SK-N-SH (cell line): ENCODE measurements around the gene SUGP2. TPM values are rescaled to one million over a fixed set of nuclear protein-coding genes. Genes with fewer than 3 reads are reported as not detected.

Experiments
- CTCF ChIA-PET: fragments of 300-600, 350-600 bp; formaldehyde crosslinking; extraction: SDS; loops from one replicate; lab custom pipeline; 2021; lab: Yijun Ruan, JAX
- POLR2A ChIA-PET: fragments of 350-600 bp; sonication (Branson Sonifier 250); formaldehyde crosslinking; extraction: SDS; loops from one replicate; lab custom pipeline; 2020; ENCODE audit warnings: antibody characterized with exemption, inconsistent platforms; lab: Yijun Ruan, JAX
- DNase-seq: peaks from one replicate; pipeline ENCODE4 v3.0.0; 2012
- H2AFZ ChIP-seq: fragments of 200-600 bp; sonication (generic); 2 replicates; pipeline ENCODE4 v1.8.1; 2016; ENCODE audit warnings: antibody characterized with exemption, mild to moderate bottlenecking, low read depth
- H3F3A ChIP-seq: fragments of 200-600 bp; sonication (generic); replicated peaks from 2 replicates; pipeline ENCODE3; 2016; ENCODE audit warnings: antibody characterized with exemption, mild to moderate bottlenecking; ENCODE audit not compliant: insufficient read depth
- H3K27ac ChIP-seq, 2 experiments: fragments of 200-500 bp in 1 of 2; fragments of 200-600 bp in 1 of 2; sonication (Bioruptor generic) in 1 of 2; sonication (generic), shearing (Covaris generic) in 1 of 2; 2 replicates each; pipeline versions ENCODE4 v1.5.1 to v1.6.1; 2014 to 2016; ENCODE audit warnings: low read depth in 2 of 2, inconsistent platforms in 1 of 2, low read length in 1 of 2, mild to moderate bottlenecking in 1 of 2, mixed read lengths in 1 of 2
- H3K27me3 ChIP-seq: fragments of 200-600 bp; sonication (generic), shearing (Covaris generic); 2 replicates; pipeline ENCODE4 v1.6.1; 2016; ENCODE audit warnings: mixed run types; ENCODE audit not compliant: insufficient read depth
- H3K36me3 ChIP-seq, 2 experiments: fragments of 200-500 bp in 1 of 2; fragments of 200-600 bp in 1 of 2; sonication (Bioruptor generic) in 1 of 2; sonication (generic) in 1 of 2; replicated peaks in 1 of 2; 2 replicates each; pipeline versions ENCODE3 to v1.5.1; 2014 to 2016; ENCODE audit warnings: low read length in 1 of 2, mild to moderate bottlenecking in 1 of 2; ENCODE audit not compliant: insufficient read depth in 2 of 2, control insufficient read depth in 1 of 2
- H3K4me1 ChIP-seq, 2 experiments: fragments of 200-500 bp in 1 of 2; fragments of 200-600 bp in 1 of 2; sonication (Bioruptor generic) in 1 of 2; sonication (generic), shearing (Covaris generic) in 1 of 2; 2 replicates each; pipeline versions ENCODE4 v1.5.1 to v1.6.1; 2014 to 2016; ENCODE audit warnings: low read depth in 1 of 2, low read length in 1 of 2, mixed run types in 1 of 2; ENCODE audit not compliant: insufficient read depth in 2 of 2, control insufficient read depth in 1 of 2
- H3K4me2 ChIP-seq: fragments of 200-600 bp; sonication (generic), shearing (Covaris generic); 2 replicates; pipeline ENCODE4 v1.6.1; 2017; ENCODE audit warnings: mixed run types
- H3K4me3 ChIP-seq, 2 experiments: fragments of 200-500 bp in 1 of 2; fragments of 200-600 bp in 1 of 2; sonication (Bioruptor generic) in 1 of 2; sonication (generic), shearing (Covaris generic) in 1 of 2; 2 replicates each; pipeline versions ENCODE4 v1.5.1 to v1.8.1; 2014 to 2016; ENCODE audit warnings: low read depth in 2 of 2, inconsistent platforms in 1 of 2, low read length in 1 of 2, mild to moderate bottlenecking in 1 of 2, mixed read lengths in 1 of 2, moderate library complexity in 1 of 2
- H3K79me2 ChIP-seq: fragments of 200-600 bp; sonication (generic); 2 replicates; pipeline ENCODE4 v1.8.1; 2017; ENCODE audit warnings: mild to moderate bottlenecking; ENCODE audit not compliant: insufficient read depth
- H3K9ac ChIP-seq: fragments of 200-600 bp; sonication (generic); 2 replicates; pipeline ENCODE4 v1.6.1; 2017; ENCODE audit warnings: mixed run types
- H3K9me2 ChIP-seq: fragments of 200-600 bp; sonication (generic); 2 replicates; pipeline ENCODE4 v1.6.1; 2017; ENCODE audit warnings: mixed run types
- H3K9me3 ChIP-seq: fragments of 200-600 bp; sonication (generic); 2 replicates; pipeline ENCODE4 v1.6.1; 2017; ENCODE audit warnings: mixed run types, mild to moderate bottlenecking, moderate library complexity
- H4K20me1 ChIP-seq: fragments of 200-600 bp; sonication (generic); 2 replicates; pipeline ENCODE4 v1.6.1; 2017; ENCODE audit warnings: mild to moderate bottlenecking, mixed run types; ENCODE audit not compliant: insufficient read depth
- EP300 ChIP-seq, 2 experiments: IDR thresholded peaks; 2 replicates each; pipeline versions ENCODE4 v1.4.0 to v1.6.1; 2012; ENCODE audit warnings: borderline replicate concordance in 1 of 2, low read depth in 1 of 2, low read length in 1 of 2
- FOXM1 ChIP-seq: IDR thresholded peaks from 2 replicates; pipeline ENCODE4 v1.4.0; 2012; ENCODE audit warnings: low read depth, mild to moderate bottlenecking
- GABPA ChIP-seq: IDR thresholded peaks from 2 replicates; pipeline ENCODE4 v1.4.0; 2012; ENCODE audit warnings: low read depth, mild to moderate bottlenecking
- GATA2 ChIP-seq: sonication (generic); formaldehyde crosslinking; IDR thresholded peaks from 2 replicates; pipeline ENCODE4 v1.5.0; 2020; ENCODE audit warnings: mild to moderate bottlenecking, missing genetic modification reagents
- NFIC ChIP-seq: IDR thresholded peaks from 2 replicates; pipeline ENCODE4 v1.4.0; 2012; ENCODE audit warnings: borderline replicate concordance
- RCOR1 ChIP-seq: fragments of 150-350 bp; IDR thresholded peaks from 2 replicates; pipeline ENCODE4 v1.6.1; 2017; ENCODE audit warnings: antibody characterized with exemption, low read length
- TAF1 ChIP-seq: IDR thresholded peaks from 2 replicates; pipeline ENCODE4 v1.6.1; 2012; ENCODE audit warnings: low read depth, mild to moderate bottlenecking, low read length, moderate library complexity, borderline replicate concordance
- WGBS: methylation state at CpG from one replicate; pipeline ENCODE4 v1.1.6; 2017; ENCODE audit warnings: low lambda C conversion rate; 5-methylcytosine and 5-hydroxymethylcytosine counted together
- polyA plus RNA-seq, 3 experiments: library from polyadenylated mRNA; depleted of rRNA; stranded (reverse); fragments of >200 nt; gene quantifications; 2 replicates each; pipeline ENCODE4 v1.2.3, GENCODE V29; 2012

The SUGP2 gene
- polyA plus RNA-seq, 1 of the 3 experiments (the other 2 are of a cell fraction) = 56.3 TPM

DNA sequence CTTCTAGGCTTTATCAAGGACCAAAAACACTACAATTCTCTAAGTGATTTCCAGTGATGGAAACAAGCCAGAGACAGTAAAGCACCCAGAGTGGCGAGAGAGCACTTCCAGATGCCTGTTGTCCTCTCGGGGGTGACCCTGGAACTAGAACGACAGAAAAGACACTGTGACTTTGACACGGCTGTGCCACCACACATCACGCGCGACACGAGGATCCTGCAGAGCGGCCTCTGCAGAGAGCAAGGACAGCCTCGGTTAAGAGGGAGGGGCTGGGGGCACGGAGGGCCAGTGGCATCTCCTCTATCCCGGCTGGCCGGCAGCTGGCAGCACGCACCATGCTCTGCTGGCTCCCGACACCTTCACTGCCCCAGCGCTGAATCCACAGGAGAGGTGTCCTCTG is 42.3 kb downstream of the SUGP2 start:
- H3K4me2 ChIP-seq = no peak overlapping the region
- H3K36me3 ChIP-seq = peaks cover 16 to 36% of the 10 kb centered on the region in 2 experiments
- CTCF ChIA-PET = interaction anchor here (1.0 to 2.4 kb wide), 3 partner anchors 9 to 540 kb away, joined by 3 to 6 read pairs (median 3); no protein-coding TSS in a partner anchor
- H3K27ac ChIP-seq = no peak overlapping the region
- H4K20me1 ChIP-seq = no peaks in the 10 kb centered on the region; the same call in 1 of the 2 replicates
- H3K79me2 ChIP-seq = no peaks in the 10 kb centered on the region
- H3K9me2 ChIP-seq = no peaks in the 10 kb centered on the region
- H3F3A ChIP-seq = peaks cover 5% of the 10 kb centered on the region
- H3K9me3 ChIP-seq = no peaks in the 10 kb centered on the region
- H3K4me1 ChIP-seq = no peaks in the 10 kb centered on the region
- no peak for DNase-seq
- POLR2A ChIA-PET = no interaction called here
- H3K9ac ChIP-seq = no peak overlapping the region
- WGBS = 84% methylated on average over 11 of the region's 16 CpGs
- TF ChIP-seq RCOR1 (no peak), TAF1 (no peak)
- no peak overlapping the region for H3K4me3 ChIP-seq
- no peaks in the 10 kb centered on the region for H3K27me3 ChIP-seq
- no peak overlapping the region for H2AFZ ChIP-seq

DNA sequence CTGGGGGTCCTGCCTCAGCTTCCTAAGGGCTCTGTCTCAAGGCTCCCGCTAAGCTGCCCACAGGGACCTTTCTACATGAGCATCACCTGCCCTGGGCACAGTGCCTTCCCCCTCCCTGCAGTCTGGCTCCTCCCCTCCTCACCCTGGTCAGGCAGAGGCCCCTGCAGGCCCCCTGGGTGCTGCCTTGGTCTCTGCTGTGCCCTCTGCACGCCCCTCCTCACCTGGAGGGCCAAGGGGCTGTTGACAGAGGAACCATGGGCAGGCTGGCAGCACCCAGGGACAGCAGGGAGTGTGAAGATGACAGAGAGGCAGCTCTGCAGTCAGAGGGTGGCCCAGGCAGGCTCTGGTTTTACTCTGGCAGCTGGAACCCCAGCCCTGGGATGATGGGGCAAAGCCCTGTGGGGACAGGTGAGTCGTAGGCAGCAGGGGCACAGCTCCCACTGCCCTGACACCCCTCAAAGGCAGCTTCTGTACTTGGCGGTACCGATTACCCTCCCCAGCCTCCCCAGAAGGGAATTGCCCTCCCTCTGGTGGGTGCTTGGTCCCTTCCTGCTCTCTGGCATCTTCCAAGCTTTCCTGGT is 43.1 kb downstream of the SUGP2 start:
- no peak for DNase-seq
- no peak overlapping the region for H3K4me2 ChIP-seq
- H3K27ac ChIP-seq = no peak overlapping the region
- H3K4me1 ChIP-seq = no peaks in the 10 kb centered on the region
- H3K4me3 ChIP-seq = no peak overlapping the region
- H3K9me3 ChIP-seq = no peaks in the 10 kb centered on the region
- peaks cover 12 to 32% of the 10 kb centered on the region in 2 experiments for H3K36me3 ChIP-seq
- TF ChIP-seq TAF1 (no peak), GABPA (no peak)
- H3K27me3 ChIP-seq = no peaks in the 10 kb centered on the region
- no peaks in the 10 kb centered on the region for H3K9me2 ChIP-seq
- H4K20me1 ChIP-seq = no peaks in the 10 kb centered on the region
- no peaks in the 10 kb centered on the region for H3K79me2 ChIP-seq
- ChIA-PET POLR2A (no interaction called here), CTCF (interaction anchor here (2.4 kb wide), 1 partner anchor 95 kb away, joined by 6 read pairs; no protein-coding TSS in a partner anchor)
- no peak overlapping the region for H3K9ac ChIP-seq
- 80% methylated on average over 2 of the region's 5 CpGs for WGBS
- peaks cover 5% of the 10 kb centered on the region for H3F3A ChIP-seq
- no peak overlapping the region for H2AFZ ChIP-seq

DNA sequence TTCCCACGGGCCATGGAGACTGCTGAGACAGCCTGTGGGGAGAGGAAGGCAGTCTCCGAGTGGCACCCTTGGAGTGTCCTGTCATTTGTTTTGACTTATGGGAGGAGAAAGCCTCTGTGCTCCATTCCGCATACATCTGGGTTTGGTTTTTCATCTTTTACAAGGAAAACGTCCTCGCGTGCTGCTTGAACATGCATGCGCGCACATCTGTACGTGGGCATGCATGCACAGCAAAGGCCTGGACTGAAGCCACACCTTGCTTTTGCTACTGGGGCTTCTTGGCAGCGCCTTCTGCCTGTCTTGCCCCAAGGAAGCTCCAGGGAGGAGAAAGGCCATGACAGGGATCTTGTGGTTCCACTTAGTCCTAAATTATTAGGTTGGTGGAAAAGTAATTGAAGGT is 44.0 kb downstream of the SUGP2 start:
- Histone ChIP-seq H3K27me3 (no peaks in the 10 kb centered on the region), H3K4me2 (no peak overlapping the region), H2AFZ (no peak overlapping the region), H3K27ac (no peak overlapping the region), H3K9ac (no peak overlapping the region), H3K9me2 (no peaks in the 10 kb centered on the region), H3K4me1 (no peaks in the 10 kb centered on the region), H4K20me1 (no peaks in the 10 kb centered on the region), H3K36me3 (peaks cover 7 to 26% of the 10 kb centered on the region in 2 experiments), H3K9me3 (no peaks in the 10 kb centered on the region), H3F3A (peaks cover 5% of the 10 kb centered on the region), H3K79me2 (no peaks in the 10 kb centered on the region), H3K4me3 (no peak overlapping the region)
- 89% methylated on average over 10 of the region's 10 CpGs for whole genome bisulfite sequencing
- TF ChIP-seq EP300 (IDR thresholded peaks at IDR 0.05; ENCODE audit: borderline replicate concordance in 1 of 2, low read depth in 1 of 2, low read length in 1 of 2) (no peak), NFIC (no peak), GATA2 (CRISPR knock-in tag) (no peak), FOXM1 (no peak)
- POLR2A ChIA-PET = no interaction called here
- no peak for DNase-seq
- CTCF ChIA-PET = no interaction called here
